Endodermal cell (in vitro differentiated cells): ENCODE data around the gene CCR2. TPM values are rescaled to one million over a fixed set of nuclear protein-coding genes. Genes with fewer than 3 reads are reported as not detected.

Experiments
- DNase-seq: peaks from one replicate; pipeline ENCODE4 v3.0.0-alpha.2; 2017
- H3K27ac ChIP-seq: 2 replicates; pipeline ENCODE4 v1.5.1; 2013; ENCODE audit warnings: mild to moderate bottlenecking, low read depth, low read length, moderate library complexity
- H3K27me3 ChIP-seq: 2 replicates; pipeline ENCODE4 v1.6.1; 2013; ENCODE audit warnings: mild to moderate bottlenecking, low read length, moderate library complexity; ENCODE audit not compliant: insufficient read depth, control insufficient read depth, poor library complexity, severe bottlenecking
- H3K36me3 ChIP-seq: 2 replicates; pipeline ENCODE4 v1.7.0; 2013; ENCODE audit warnings: mild to moderate bottlenecking, low read length, moderate library complexity; ENCODE audit not compliant: control insufficient read depth, insufficient read depth
- H3K4me1 ChIP-seq: one replicate; pipeline ENCODE4 v1.7.0; 2013; ENCODE audit warnings: low read length; ENCODE audit not compliant: control insufficient read depth, insufficient read depth
- H3K4me3 ChIP-seq: 2 replicates; pipeline ENCODE4 v1.5.1; 2013; ENCODE audit warnings: mild to moderate bottlenecking, low read length, moderate library complexity
- H3K9ac ChIP-seq: 2 replicates; pipeline ENCODE4 v1.6.1; 2013; ENCODE audit warnings: mild to moderate bottlenecking, low read length, moderate library complexity; ENCODE audit not compliant: poor library complexity, severe bottlenecking; ENCODE audit errors: extremely low read depth
- H3K9me3 ChIP-seq: 2 replicates; pipeline ENCODE4 v1.6.1; 2013; ENCODE audit warnings: mild to moderate bottlenecking, low read length, moderate library complexity; ENCODE audit not compliant: control insufficient read depth
- H3K27ac Mint-ChIP-seq: 2 replicates; pipeline ENCODE4 v1.8.0; 2020; ENCODE audit warnings: mixed read lengths
- H3K27me3 Mint-ChIP-seq: 2 replicates; pipeline ENCODE4 v1.8.0; 2021; ENCODE audit warnings: mild to moderate bottlenecking, mixed read lengths; ENCODE audit not compliant: insufficient read depth
- H3K36me3 Mint-ChIP-seq: 2 replicates; pipeline ENCODE4 v1.8.0; 2020; ENCODE audit warnings: low read depth, mixed read lengths
- H3K4me1 Mint-ChIP-seq: 2 replicates; pipeline ENCODE4 v1.8.0; 2020; ENCODE audit warnings: mixed read lengths
- H3K4me3 Mint-ChIP-seq: 2 replicates; pipeline ENCODE4 v1.8.0; 2020; ENCODE audit warnings: mild to moderate bottlenecking, moderate library complexity, mixed read lengths
- H3K9me3 Mint-ChIP-seq: 2 replicates; pipeline ENCODE4 v1.8.0; 2020; ENCODE audit warnings: mild to moderate bottlenecking, mixed read lengths
- WGBS, 2 experiments: methylation state at CpG; one replicate each; pipeline versions ENCODE4 v1.1.5 to v1.1.7; 2013; ENCODE audit warnings: missing lambda C conversion rate in 2 of 2, mixed read lengths in 1 of 2; ENCODE audit not compliant: insufficient coverage in 1 of 2, insufficient read length in 1 of 2; 5-methylcytosine and 5-hydroxymethylcytosine counted together
- total RNA-seq, 2 donors: library from RNA; stranded (reverse); fragmentation: NEBNext Ultra II Directional in 1 of 2; extraction: Animal tissue kit (Norgen Biotek cat#: 25700) in 1 of 2; gene quantifications; 2 replicates in 1 of 2; 3 replicates in 1 of 2; pipeline ENCODE4 v1.2.1, GENCODE V29; 2021
- TF ChIP-seq, protein P1 (sequence below): fragments of 200-600 bp; sonication (generic); conservative IDR thresholded peaks from 2 replicates; pipeline ENCODE4 v1.5.0; 2021; ENCODE audit warnings: antibody characterized with exemption, mild to moderate bottlenecking

The CCR2 gene
- total RNA-seq, 2 donors from 2014 or later: not detected

GRCh38 chr3:46356276-46356675, 2.4 kb downstream of the CCR2 start:
- TF ChIP-seq, protein P1, sequence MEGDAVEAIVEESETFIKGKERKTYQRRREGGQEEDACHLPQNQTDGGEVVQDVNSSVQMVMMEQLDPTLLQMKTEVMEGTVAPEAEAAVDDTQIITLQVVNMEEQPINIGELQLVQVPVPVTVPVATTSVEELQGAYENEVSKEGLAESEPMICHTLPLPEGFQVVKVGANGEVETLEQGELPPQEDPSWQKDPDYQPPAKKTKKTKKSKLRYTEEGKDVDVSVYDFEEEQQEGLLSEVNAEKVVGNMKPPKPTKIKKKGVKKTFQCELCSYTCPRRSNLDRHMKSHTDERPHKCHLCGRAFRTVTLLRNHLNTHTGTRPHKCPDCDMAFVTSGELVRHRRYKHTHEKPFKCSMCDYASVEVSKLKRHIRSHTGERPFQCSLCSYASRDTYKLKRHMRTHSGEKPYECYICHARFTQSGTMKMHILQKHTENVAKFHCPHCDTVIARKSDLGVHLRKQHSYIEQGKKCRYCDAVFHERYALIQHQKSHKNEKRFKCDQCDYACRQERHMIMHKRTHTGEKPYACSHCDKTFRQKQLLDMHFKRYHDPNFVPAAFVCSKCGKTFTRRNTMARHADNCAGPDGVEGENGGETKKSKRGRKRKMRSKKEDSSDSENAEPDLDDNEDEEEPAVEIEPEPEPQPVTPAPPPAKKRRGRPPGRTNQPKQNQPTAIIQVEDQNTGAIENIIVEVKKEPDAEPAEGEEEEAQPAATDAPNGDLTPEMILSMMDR: no peak
- DNase-seq: no peak
- Histone ChIP-seq H3K9me3 (no peaks in the 10 kb centered on the region), H3K27ac (no peak overlapping the region), H3K4me1 (peaks cover 9% of the 10 kb centered on the region), H3K27me3 (peaks cover 77% of the 10 kb centered on the region), H3K36me3 (no peaks in the 10 kb centered on the region), H3K9ac (no peak overlapping the region), H3K4me3 (no peak overlapping the region)
- Mint-ChIP-seq H3K9me3 (no peaks in the 10 kb centered on the region), H3K27me3 (peaks cover 75% of the 10 kb centered on the region), H3K4me3 (no peak overlapping the region), H3K36me3 (no peaks in the 10 kb centered on the region), H3K27ac (no peak overlapping the region), H3K4me1 (peaks cover 24% of the 10 kb centered on the region)
- 81 to 84% methylated on average over 3 of the region's 3 CpGs for WGBS, 2 experiments

GRCh38 chr3:46356909-46357308, 3.0 kb downstream of the CCR2 start:
- WGBS, 2 experiments: 92 to 98% methylated on average over 4 of the region's 4 CpGs
- Mint-ChIP-seq H3K4me3 (no peak overlapping the region), H3K4me1 (peaks cover 24% of the 10 kb centered on the region), H3K36me3 (no peaks in the 10 kb centered on the region), H3K27ac (no peak overlapping the region), H3K9me3 (no peaks in the 10 kb centered on the region), H3K27me3 (peaks cover 69% of the 10 kb centered on the region)
- H3K27me3 ChIP-seq: peaks cover 70% of the 10 kb centered on the region
- no peak for DNase-seq
- no peaks in the 10 kb centered on the region for H3K36me3 ChIP-seq
- no peak overlapping the region for H3K9ac ChIP-seq
- H3K4me3 ChIP-seq: no peak overlapping the region
- TF ChIP-seq, protein P1: no peak
- H3K9me3 ChIP-seq: no peaks in the 10 kb centered on the region
- H3K27ac ChIP-seq: no peak overlapping the region
- H3K4me1 ChIP-seq: peaks cover 9% of the 10 kb centered on the region

- Mint-ChIP-seq H3K4me1 (peaks cover 24% of the 10 kb centered on the region), H3K36me3 (no peaks in the 10 kb centered on the region), H3K4me3 (no peak overlapping the region), H3K27me3 (peaks cover 55% of the 10 kb centered on the region), H3K9me3 (no peaks in the 10 kb centered on the region), H3K27ac (no peak overlapping the region)
- H3K9me3 ChIP-seq: no peaks in the 10 kb centered on the region
- no peak for DNase-seq
- WGBS, 2 experiments: 97 to 100% methylated on average over 3 to 6 of the region's 6 CpGs
- no peak overlapping the region for H3K27ac ChIP-seq
- peaks cover 55% of the 10 kb centered on the region for H3K27me3 ChIP-seq
- no peak overlapping the region for H3K4me3 ChIP-seq
- no peak overlapping the region for H3K9ac ChIP-seq
- H3K36me3 ChIP-seq: no peaks in the 10 kb centered on the region
- TF ChIP-seq, protein P1: no peak
- H3K4me1 ChIP-seq: peaks cover 9% of the 10 kb centered on the region
Observed at GRCh38 chr3:46358466-46358865, 4.6 kb downstream of the CCR2 start.
